DND-41 (cell line): ENCODE data around the gene NCK1.
"Not testable (repeated sequence)": the region's sequence is repeated elsewhere in the genome, so short reads cannot be mapped to it uniquely, and the experiment has no call there.

Source experiments
- ATAC-seq: fragments of 200-7000 bp; cut with Tn5 transposase; 3 replicates; pipeline ENCODE4 v1.9.1; 2021; ENCODE audit warnings: low read depth; ENCODE audit not compliant: insufficient read depth
- DNase-seq: peaks from one replicate; pipeline ENCODE4 v3.0.0-alpha.2; 2020
- H2AFZ ChIP-seq: 2 replicates; pipeline ENCODE4 v1.6.0; 2012; ENCODE audit warnings: low read depth, low read length
- H3K27ac ChIP-seq: 2 replicates; pipeline ENCODE4 v1.5.1; 2012; ENCODE audit warnings: low read length, inconsistent platforms
- H3K27me3 ChIP-seq: fragments of 200-600 bp; sonication (generic); 2 replicates; pipeline ENCODE4 v1.6.0; 2012; ENCODE audit warnings: low read length, mild to moderate bottlenecking, inconsistent platforms; ENCODE audit not compliant: insufficient read depth, poor library complexity
- H3K36me3 ChIP-seq: 2 replicates; pipeline ENCODE4 v1.5.1; 2012; ENCODE audit warnings: low read length, inconsistent platforms; ENCODE audit not compliant: insufficient read depth
- H3K4me1 ChIP-seq: 2 replicates; pipeline ENCODE4 v1.5.1; 2012; ENCODE audit warnings: mild to moderate bottlenecking, low read length; ENCODE audit not compliant: insufficient read depth
- H3K4me2 ChIP-seq: 2 replicates; pipeline ENCODE4 v1.6.0; 2012; ENCODE audit warnings: mild to moderate bottlenecking, moderate library complexity, low read length, inconsistent platforms; ENCODE audit not compliant: insufficient read depth
- H3K4me3 ChIP-seq, 2 experiments: fragments of 200-600 bp in 1 of 2; shearing (Covaris generic) in 1 of 2; 2 replicates each; pipeline ENCODE4 v1.5.1; 2012 to 2016; ENCODE audit warnings: inconsistent platforms in 2 of 2, low read length in 2 of 2, mild to moderate bottlenecking in 2 of 2, low read depth in 1 of 2, moderate library complexity in 1 of 2
- H3K79me2 ChIP-seq: 2 replicates; pipeline ENCODE4 v1.6.0; 2012; ENCODE audit warnings: low read length, inconsistent platforms; ENCODE audit not compliant: insufficient read depth
- H3K9ac ChIP-seq: 2 replicates; pipeline ENCODE4 v1.6.0; 2012; ENCODE audit warnings: low read depth, mild to moderate bottlenecking, inconsistent platforms, low read length, moderate library complexity
- H3K9me3 ChIP-seq: 2 replicates; pipeline ENCODE4 v1.5.1; 2012; ENCODE audit warnings: low read length, moderate library complexity, mild to moderate bottlenecking, inconsistent platforms; ENCODE audit not compliant: insufficient read depth, severe bottlenecking
- H4K20me1 ChIP-seq: 2 replicates; pipeline ENCODE4 v1.6.0; 2012; ENCODE audit warnings: low read length; ENCODE audit not compliant: insufficient read depth
- CTCF ChIP-seq: IDR thresholded peaks from 2 replicates; pipeline ENCODE4 v1.5.1; 2012; ENCODE audit warnings: borderline replicate concordance, low read length, moderate library complexity, mild to moderate bottlenecking; ENCODE audit not compliant: poor library complexity, severe bottlenecking; ENCODE audit errors: extremely low read depth
- EZH2 ChIP-seq: IDR thresholded peaks from 3 replicates; pipeline ENCODE4 v1.6.1; 2012; ENCODE audit warnings: borderline replicate concordance, low read depth, mild to moderate bottlenecking, moderate library complexity, low read length, inconsistent platforms; ENCODE audit not compliant: severe bottlenecking

NCK1 gene

GRCh38 chr3:136901391-136901790, 39.4 kb downstream of the NCK1 start:
- Histone ChIP-seq H2AFZ (no peak overlapping the region), H3K27ac (no peak overlapping the region), H3K36me3 (peaks cover 18% of the 10 kb centered on the region; the same call in 1 of the 2 replicates), H3K9me3 (peaks cover 18% of the 10 kb centered on the region), H3K79me2 (peaks cover 100% of the 10 kb centered on the region), H3K4me3 (no peak overlapping the region), H3K27me3 (no peaks in the 10 kb centered on the region), H3K9ac (no peak overlapping the region), H4K20me1 (peaks cover 21% of the 10 kb centered on the region), H3K4me1 (peaks cover 15% of the 10 kb centered on the region), H3K4me2 (no peak overlapping the region)
- ATAC-seq (no peak), DNase-seq (no peak)
- no peak for TF ChIP-seq CTCF
- TF ChIP-seq EZH2 = no peak

GRCh38 chr3:136902530-136902929, 40.5 kb downstream of the NCK1 start:
- H3K9ac ChIP-seq, H3K4me3 ChIP-seq, H3K27ac ChIP-seq, H3K27me3 ChIP-seq, ATAC-seq, DNase-seq, H2AFZ ChIP-seq, H3K4me2 ChIP-seq: not testable (repeated sequence)
- Histone ChIP-seq H3K4me1 (peaks cover 24% of the 10 kb centered on the region), H3K79me2 (peaks cover 100% of the 10 kb centered on the region), H3K9me3 (peaks cover 18% of the 10 kb centered on the region), H4K20me1 (peaks cover 33% of the 10 kb centered on the region), H3K36me3 (peaks cover 14% of the 10 kb centered on the region; the same call in 1 of the 2 replicates)

- no peak overlapping the region for H3K4me3 ChIP-seq
- H3K9me3 ChIP-seq = peaks cover 18% of the 10 kb centered on the region
- H3K27ac ChIP-seq = no peak overlapping the region
- H3K27me3 ChIP-seq = no peaks in the 10 kb centered on the region
- no peak for TF ChIP-seq EZH2
- peaks cover 40% of the 10 kb centered on the region for H4K20me1 ChIP-seq
- H2AFZ ChIP-seq = no peak overlapping the region
- peaks cover 27% of the 10 kb centered on the region for H3K4me1 ChIP-seq
- H3K9ac ChIP-seq = no peak overlapping the region
- no peak overlapping the region for H3K4me2 ChIP-seq
- ATAC-seq (no peak), DNase-seq (no peak)
- peaks cover 100% of the 10 kb centered on the region for H3K79me2 ChIP-seq
- H3K36me3 ChIP-seq = peaks cover 10% of the 10 kb centered on the region; the same call in 1 of the 2 replicates
These were observed 41.9 kb downstream of the NCK1 start for GRCh38 chr3:136903899-136904298.

- peaks cover 18% of the 10 kb centered on the region for H3K9me3 ChIP-seq
- H3K36me3 ChIP-seq = peaks cover 7% of the 10 kb centered on the region; the same call in 1 of the 2 replicates
- no peak for TF ChIP-seq EZH2
- no peak for TF ChIP-seq CTCF
- H2AFZ ChIP-seq = no peak overlapping the region
- H3K4me3 ChIP-seq = no peak overlapping the region
- no peak overlapping the region for H3K27ac ChIP-seq
- H3K4me1 ChIP-seq = peaks cover 29% of the 10 kb centered on the region
- peaks cover 100% of the 10 kb centered on the region for H3K79me2 ChIP-seq
- peaks cover 38% of the 10 kb centered on the region for H4K20me1 ChIP-seq
- DNase-seq (no peak), ATAC-seq (no peak)
- H3K4me2 ChIP-seq = no peak overlapping the region
- H3K27me3 ChIP-seq = no peaks in the 10 kb centered on the region
- H3K9ac ChIP-seq = no peak overlapping the region
These were observed 42.7 kb downstream of the NCK1 start for GRCh38 chr3:136904746-136905145.
